Brain microvascular endothelial cell (primary cell): ENCODE measurements around the gene PALLD.

Source experiments
- DNase-seq: peaks from one replicate; pipeline ENCODE4 v3.0.0-alpha.2; 2020
- H3K27ac ChIP-seq: fragments of 250-450 bp; sonication (Bioruptor Pico); 2 replicates; pipeline ENCODE4 v1.5.1; 2020; ENCODE audit warnings: mild to moderate bottlenecking, moderate library complexity
- H3K27me3 ChIP-seq: fragments of 250-450 bp; sonication (Bioruptor Pico); replicated peaks from 2 replicates; pipeline ENCODE4 v1.5.1; 2020; ENCODE audit warnings: mild to moderate bottlenecking
- H3K36me3 ChIP-seq: fragments of 250-450 bp; sonication (Bioruptor Pico); replicated peaks from 2 replicates; pipeline ENCODE4 v1.5.1; 2020; ENCODE audit warnings: mild to moderate bottlenecking
- H3K4me3 ChIP-seq: 2 replicates; pipeline ENCODE4 v1.5.1; 2011; ENCODE audit warnings: low read depth, mild to moderate bottlenecking, control low read depth, low read length, moderate library complexity
- in situ Hi-C: cut with HindIII; loops from 2 replicates; pipeline ENCODE4 v1.10.0; 2017; ENCODE audit warnings: low sequenced_read_pairs, low pct_ligation_motif_present
- TF ChIP-seq, protein P1 (sequence below): IDR thresholded peaks from 2 replicates; pipeline ENCODE4 v1.5.1; 2011; ENCODE audit warnings: low read depth, mild to moderate bottlenecking, moderate library complexity, low read length, control low read depth, inconsistent platforms; ENCODE audit errors: missing control alignments

PALLD gene

DNA sequence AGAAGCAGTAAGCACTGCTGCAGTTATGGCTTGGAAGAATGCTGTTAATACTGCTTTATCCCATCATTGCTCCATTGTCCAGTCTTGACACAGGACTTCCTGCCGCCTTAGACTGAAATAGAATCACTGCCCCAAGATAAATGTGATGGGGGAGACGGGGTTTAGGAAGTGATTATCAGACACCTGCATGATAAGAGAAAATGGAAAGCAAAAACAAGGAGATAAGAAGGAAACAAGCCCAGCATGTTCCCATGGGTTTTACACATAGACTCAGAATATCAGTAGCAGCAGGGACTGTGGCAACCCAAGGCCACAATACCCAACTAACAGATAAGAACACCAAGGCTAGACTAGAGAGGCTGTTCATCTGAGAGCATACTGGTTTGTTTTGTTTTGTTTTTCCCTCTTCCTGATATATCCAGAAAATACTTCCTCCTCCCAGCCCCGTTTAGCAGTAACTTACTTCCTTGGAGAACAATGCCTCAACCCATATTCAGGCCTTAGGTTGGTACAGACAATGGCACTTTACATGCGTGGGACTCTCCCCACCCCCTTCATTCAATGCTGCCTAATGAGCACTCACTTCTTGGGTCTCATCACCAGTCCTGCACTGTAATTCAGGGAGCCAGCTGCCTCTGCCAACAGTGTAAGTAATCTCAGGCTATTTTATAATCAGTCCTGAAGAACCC is 280.6 kb downstream of the PALLD start:
- no peak for DNase-seq
- in situ Hi-C loops, result no loop called here
- Histone ChIP-seq H3K4me3 (no peak overlapping the region), H3K36me3 (no peaks in the 10 kb centered on the region), H3K27me3 (no peaks in the 10 kb centered on the region), H3K27ac (no peak overlapping the region)
- TF ChIP-seq, protein P1, sequence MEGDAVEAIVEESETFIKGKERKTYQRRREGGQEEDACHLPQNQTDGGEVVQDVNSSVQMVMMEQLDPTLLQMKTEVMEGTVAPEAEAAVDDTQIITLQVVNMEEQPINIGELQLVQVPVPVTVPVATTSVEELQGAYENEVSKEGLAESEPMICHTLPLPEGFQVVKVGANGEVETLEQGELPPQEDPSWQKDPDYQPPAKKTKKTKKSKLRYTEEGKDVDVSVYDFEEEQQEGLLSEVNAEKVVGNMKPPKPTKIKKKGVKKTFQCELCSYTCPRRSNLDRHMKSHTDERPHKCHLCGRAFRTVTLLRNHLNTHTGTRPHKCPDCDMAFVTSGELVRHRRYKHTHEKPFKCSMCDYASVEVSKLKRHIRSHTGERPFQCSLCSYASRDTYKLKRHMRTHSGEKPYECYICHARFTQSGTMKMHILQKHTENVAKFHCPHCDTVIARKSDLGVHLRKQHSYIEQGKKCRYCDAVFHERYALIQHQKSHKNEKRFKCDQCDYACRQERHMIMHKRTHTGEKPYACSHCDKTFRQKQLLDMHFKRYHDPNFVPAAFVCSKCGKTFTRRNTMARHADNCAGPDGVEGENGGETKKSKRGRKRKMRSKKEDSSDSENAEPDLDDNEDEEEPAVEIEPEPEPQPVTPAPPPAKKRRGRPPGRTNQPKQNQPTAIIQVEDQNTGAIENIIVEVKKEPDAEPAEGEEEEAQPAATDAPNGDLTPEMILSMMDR, result no peak

DNA sequence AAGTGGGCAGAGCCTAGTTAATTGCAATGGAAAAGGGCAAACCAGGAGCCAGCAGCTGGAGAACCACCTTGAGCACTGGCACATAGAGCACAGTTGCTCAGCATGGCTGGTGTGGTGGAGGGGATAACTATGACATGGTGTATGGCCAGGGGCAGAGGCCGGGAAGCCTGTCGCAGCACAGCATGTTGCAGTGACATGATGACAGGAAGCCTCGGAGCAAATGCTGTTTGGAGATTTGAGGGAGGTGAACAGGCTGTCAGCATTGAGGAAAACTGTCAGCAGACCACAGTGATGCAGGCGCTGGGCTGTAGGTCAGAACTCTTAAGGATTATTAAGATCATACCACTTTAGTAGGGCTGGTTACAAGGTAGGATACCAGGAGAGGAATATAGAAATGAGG is 284.5 kb downstream of the PALLD start:
- no peaks in the 10 kb centered on the region for H3K27me3 ChIP-seq
- no peak overlapping the region for H3K4me3 ChIP-seq
- in situ Hi-C loops, result no loop called here
- no peaks in the 10 kb centered on the region for H3K36me3 ChIP-seq
- DNase-seq, result no peak
- TF ChIP-seq, protein P1, result no peak
- H3K27ac ChIP-seq, result no peak overlapping the region

DNA sequence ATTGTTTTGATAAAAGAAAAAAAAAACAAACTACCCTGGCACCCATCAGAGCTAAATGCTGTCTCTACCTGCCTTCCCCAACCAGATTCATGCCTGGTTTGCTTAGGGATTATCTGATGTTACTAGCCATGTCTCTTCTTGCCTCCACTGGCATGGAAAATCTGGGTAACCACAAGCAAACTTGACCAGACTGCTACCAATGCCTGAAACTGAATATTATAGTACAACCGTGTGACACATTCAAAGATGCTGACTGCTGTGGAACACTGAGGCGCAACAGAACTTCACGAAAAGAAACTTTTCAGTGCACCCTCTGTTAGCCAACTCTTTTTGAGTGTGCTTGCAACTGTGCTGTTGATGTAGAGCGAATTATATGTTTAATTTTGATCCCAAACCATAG is 285.1 kb downstream of the PALLD start:
- Histone ChIP-seq H3K4me3 (no peak overlapping the region), H3K27me3 (no peaks in the 10 kb centered on the region), H3K27ac (no peak overlapping the region), H3K36me3 (no peaks in the 10 kb centered on the region)
- in situ Hi-C loops, result no loop called here
- TF ChIP-seq, protein P1, result no peak
- DNase-seq, result no peak

DNA sequence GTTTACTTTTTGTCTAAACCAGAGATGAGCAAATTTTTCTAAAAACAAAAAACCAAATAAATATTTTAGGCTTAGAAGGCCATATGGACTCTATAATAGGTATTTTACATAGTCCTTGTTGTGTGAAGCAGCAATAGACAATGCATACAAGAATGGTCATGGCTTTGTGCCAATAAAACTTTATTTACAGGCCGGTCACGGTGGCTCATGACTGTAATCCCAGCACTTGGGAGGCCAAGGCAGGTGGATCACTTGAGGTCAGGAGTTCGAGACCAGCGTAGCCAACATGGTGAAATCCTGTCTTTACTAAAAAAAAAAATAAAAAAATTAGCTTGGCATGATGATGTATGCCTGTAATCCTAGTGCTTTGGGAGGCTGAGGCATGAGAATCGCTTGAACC is 285.6 kb downstream of the PALLD start:
- no peak overlapping the region for H3K4me3 ChIP-seq
- DNase-seq, result no peak
- no peaks in the 10 kb centered on the region for H3K27me3 ChIP-seq
- no peaks in the 10 kb centered on the region for H3K36me3 ChIP-seq
- in situ Hi-C loops, result no loop called here
- no peak overlapping the region for H3K27ac ChIP-seq
- TF ChIP-seq, protein P1, result no peak

DNA sequence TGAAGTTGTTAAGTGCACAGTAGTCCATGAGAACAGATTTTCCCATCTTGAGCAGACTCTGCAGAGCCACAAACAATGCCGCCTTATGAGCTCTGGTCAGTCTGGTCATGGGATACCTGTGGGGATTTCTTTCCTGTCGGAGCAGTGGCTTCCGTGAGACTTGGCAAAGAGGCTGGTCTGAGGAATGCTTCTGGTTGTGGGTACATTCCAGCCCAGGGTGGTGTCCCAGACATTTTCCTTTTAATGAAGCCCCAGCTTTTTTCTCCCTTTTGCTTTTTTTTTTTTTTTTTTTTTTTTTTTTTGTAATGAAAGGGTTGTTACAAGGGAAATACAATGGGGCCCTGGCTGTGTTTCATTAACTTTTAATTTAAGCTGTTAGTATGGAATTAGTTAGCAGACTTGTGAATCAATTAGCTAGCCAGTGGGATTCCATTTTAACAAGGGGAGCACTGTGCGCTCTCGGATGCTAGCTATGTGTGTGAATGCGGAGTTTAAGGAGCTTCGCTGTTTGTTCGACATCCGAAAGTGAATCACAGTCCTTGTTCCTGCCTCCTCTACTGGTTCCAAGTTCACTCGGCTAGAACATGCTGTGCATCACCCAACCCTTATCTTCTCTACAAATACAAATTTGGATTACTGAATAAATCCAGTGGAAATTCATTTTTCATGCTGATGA is 288.1 kb downstream of the PALLD start:
- no peaks in the 10 kb centered on the region for H3K27me3 ChIP-seq
- no peak for DNase-seq
- no peak overlapping the region for H3K27ac ChIP-seq
- TF ChIP-seq, protein P1, result no peak
- H3K36me3 ChIP-seq, result no peaks in the 10 kb centered on the region
- in situ Hi-C loops, result no loop called here
- H3K4me3 ChIP-seq, result no peak overlapping the region
